Islet precursor cell (in vitro differentiated cells): ENCODE measurements around the gene CBFA2T3.
"Not testable (repeated sequence)": the region's sequence is repeated elsewhere in the genome, so short reads cannot be mapped to it uniquely, and the experiment has no call there.

Experiments used
- DNase-seq: peaks from one replicate; pipeline ENCODE4 v3.0.0-alpha.2; 2018

The CBFA2T3 gene

GRCh38 chr16:88977018-88977811 lies at the start of gene CBFA2T3:
CBFA2T3 (minus strand) TSS chr16:88977207; CDS start chr16:88976807, 400 bp downstream.
- no peak for DNase-seq

- DNase-seq, result no peak
Observed at GRCh38 chr16:89026121-89026612, 49.2 kb upstream of the CBFA2T3 start.

- no peak for DNase-seq
Observed at GRCh38 chr16:89025636-89026035, 48.6 kb upstream of the CBFA2T3 start.

- DNase-seq, result no peak
Observed at GRCh38 chr16:89024546-89025060, 47.6 kb upstream of the CBFA2T3 start.

- DNase-seq, result no peak
Observed at GRCh38 chr16:89023621-89024511, 46.9 kb upstream of the CBFA2T3 start.

- DNase-seq, result no peak
Observed at GRCh38 chr16:89023151-89023551, 46.1 kb upstream of the CBFA2T3 start.

- DNase-seq, result no peak
Observed at GRCh38 chr16:89022051-89022836, 45.2 kb upstream of the CBFA2T3 start.

- no peak for DNase-seq
Observed at GRCh38 chr16:89020925-89021595, 44.1 kb upstream of the CBFA2T3 start.

- DNase-seq, result no peak
Observed at GRCh38 chr16:89020068-89020924, 43.3 kb upstream of the CBFA2T3 start.

- DNase-seq, result no peak
Observed at GRCh38 chr16:89019511-89019910, 42.5 kb upstream of the CBFA2T3 start.

GRCh38 chr16:89018282-89019158 lies 41.5 kb upstream of the CBFA2T3 start:
- DNase-seq, result no peak

- DNase-seq, result no peak
Observed at GRCh38 chr16:89017543-89018281, 40.7 kb upstream of the CBFA2T3 start.

GRCh38 chr16:89016561-89016960 lies 39.6 kb upstream of the CBFA2T3 start:
- not testable (repeated sequence) for DNase-seq

- no peak for DNase-seq
Observed at GRCh38 chr16:89015271-89015859, 38.4 kb upstream of the CBFA2T3 start.

- DNase-seq, result no peak
Observed at GRCh38 chr16:89014403-89015230, 37.6 kb upstream of the CBFA2T3 start.

- DNase-seq, result no peak
Observed at GRCh38 chr16:89013692-89014402, 36.8 kb upstream of the CBFA2T3 start.

- DNase-seq, result no peak
Observed at GRCh38 chr16:89013111-89013510, 36.1 kb upstream of the CBFA2T3 start.
